Loucy (cell line): ENCODE results near the gene LZTS3.

ENCODE experiments used
- H2AFZ ChIP-seq: fragments of 200-600 bp; sonication (generic); 2 replicates; pipeline ENCODE4 v1.6.0; 2016; ENCODE audit warnings: antibody characterized with exemption, mild to moderate bottlenecking, low read length, moderate library complexity
- H3F3A ChIP-seq: fragments of 200-600 bp; 2 replicates; pipeline ENCODE4 v1.6.0; 2016; ENCODE audit warnings: antibody characterized with exemption, low read depth, mild to moderate bottlenecking
- H3K27me3 ChIP-seq: fragments of 200-600 bp; sonication (generic); 2 replicates; pipeline ENCODE4 v1.6.1; 2014; ENCODE audit warnings: low read length, mild to moderate bottlenecking; ENCODE audit not compliant: insufficient read depth, poor library complexity, severe bottlenecking
- H3K36me3 ChIP-seq: fragments of 200-600 bp; sonication (generic); 2 replicates; pipeline ENCODE4 v1.6.1; 2016; ENCODE audit warnings: low read length; ENCODE audit not compliant: insufficient read depth
- H3K4me1 ChIP-seq: fragments of 200-600 bp; sonication (generic); 2 replicates; pipeline ENCODE4 v1.5.1; 2014; ENCODE audit warnings: low read length, mild to moderate bottlenecking; ENCODE audit not compliant: insufficient read depth, poor library complexity, severe bottlenecking
- H3K4me2 ChIP-seq: fragments of 200-600 bp; sonication (generic); 2 replicates; pipeline ENCODE4 v1.6.0; 2014; ENCODE audit warnings: antibody characterized with exemption, low read length, low read depth, mild to moderate bottlenecking; ENCODE audit not compliant: poor library complexity, severe bottlenecking
- H3K4me3 ChIP-seq: fragments of 200-600 bp; sonication (generic); 2 replicates; pipeline ENCODE4 v1.5.1; 2014; ENCODE audit warnings: low read length, mild to moderate bottlenecking, mixed read lengths; ENCODE audit not compliant: poor library complexity, severe bottlenecking
- H3K79me2 ChIP-seq: fragments of 200-600 bp; sonication (generic); 2 replicates; pipeline ENCODE4 v1.6.1; 2014; ENCODE audit warnings: low read length; ENCODE audit not compliant: insufficient read depth
- H3K9ac ChIP-seq: fragments of 200-600 bp; sonication (generic); 2 replicates; pipeline ENCODE4 v1.6.0; 2014; ENCODE audit warnings: mild to moderate bottlenecking, low read depth, low read length, moderate library complexity; ENCODE audit not compliant: poor library complexity, severe bottlenecking
- H3K9me2 ChIP-seq: fragments of 200-600 bp; sonication (generic); replicated peaks from 2 replicates; pipeline ENCODE4 v1.6.1; 2016; ENCODE audit warnings: low read depth, low read length, mixed read lengths
- H3K9me3 ChIP-seq: fragments of 200-600 bp; sonication (generic); 2 replicates; pipeline ENCODE4 v1.6.1; 2014; ENCODE audit warnings: mild to moderate bottlenecking, antibody characterized with exemption, low read length, low read depth; ENCODE audit not compliant: insufficient read depth
- H4K20me1 ChIP-seq: fragments of 200-600 bp; sonication (generic); 2 replicates; pipeline ENCODE4 v1.6.0; 2014; ENCODE audit warnings: antibody characterized with exemption, low read length, mild to moderate bottlenecking; ENCODE audit not compliant: insufficient read depth, poor library complexity, severe bottlenecking
- EZH2phosphoT487 ChIP-seq: fragments of 200-600 bp; IDR thresholded peaks from 2 replicates; pipeline ENCODE4 v1.6.1; 2018; ENCODE audit warnings: antibody characterized with exemption, mild to moderate bottlenecking, moderate library complexity, borderline replicate concordance
- TF ChIP-seq, protein P1 (sequence below): fragments of 200-600 bp; sonication (generic); conservative IDR thresholded peaks from 2 replicates; pipeline ENCODE4 v1.5.1; 2014; ENCODE audit warnings: mild to moderate bottlenecking, antibody characterized with exemption, low read length

LZTS3 gene

DNA sequence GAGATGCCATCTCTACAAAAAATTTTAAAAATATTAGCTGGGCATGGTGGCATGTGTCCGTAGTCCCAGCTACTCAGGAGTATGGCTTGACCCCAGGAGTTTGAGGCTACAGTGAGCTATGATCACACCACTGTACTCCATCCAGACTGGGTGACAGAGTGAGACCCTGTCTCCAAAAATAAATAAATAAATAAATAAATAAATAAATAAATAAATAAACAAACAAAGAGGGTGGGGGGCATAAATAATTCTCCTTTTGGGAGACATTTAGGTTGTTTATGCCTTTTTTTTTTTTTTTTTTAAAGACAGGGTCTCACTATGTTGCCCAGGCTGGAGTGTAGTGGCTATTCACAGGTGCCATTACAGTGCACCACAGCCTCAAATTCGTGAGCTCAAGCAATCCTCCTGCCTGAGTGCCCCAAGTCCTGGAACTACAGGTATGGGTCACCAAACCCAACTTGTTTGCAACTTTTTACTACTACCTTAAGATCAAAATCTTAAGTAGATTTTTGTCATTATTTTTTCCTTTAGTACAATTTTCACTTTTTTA, 43.2 kb downstream of the LZTS3 start:
- H2AFZ ChIP-seq: no peak overlapping the region
- H3F3A ChIP-seq: no peaks in the 10 kb centered on the region
- H3K4me1 ChIP-seq: peaks cover 7% of the 10 kb centered on the region
- H3K4me3 ChIP-seq: no peak overlapping the region
- no peak overlapping the region for H3K4me2 ChIP-seq
- H3K79me2 ChIP-seq: no peaks in the 10 kb centered on the region
- H3K36me3 ChIP-seq: no peaks in the 10 kb centered on the region
- H3K9me3 ChIP-seq: no peaks in the 10 kb centered on the region
- no peaks in the 10 kb centered on the region for H3K9me2 ChIP-seq
- TF ChIP-seq, protein P1, sequence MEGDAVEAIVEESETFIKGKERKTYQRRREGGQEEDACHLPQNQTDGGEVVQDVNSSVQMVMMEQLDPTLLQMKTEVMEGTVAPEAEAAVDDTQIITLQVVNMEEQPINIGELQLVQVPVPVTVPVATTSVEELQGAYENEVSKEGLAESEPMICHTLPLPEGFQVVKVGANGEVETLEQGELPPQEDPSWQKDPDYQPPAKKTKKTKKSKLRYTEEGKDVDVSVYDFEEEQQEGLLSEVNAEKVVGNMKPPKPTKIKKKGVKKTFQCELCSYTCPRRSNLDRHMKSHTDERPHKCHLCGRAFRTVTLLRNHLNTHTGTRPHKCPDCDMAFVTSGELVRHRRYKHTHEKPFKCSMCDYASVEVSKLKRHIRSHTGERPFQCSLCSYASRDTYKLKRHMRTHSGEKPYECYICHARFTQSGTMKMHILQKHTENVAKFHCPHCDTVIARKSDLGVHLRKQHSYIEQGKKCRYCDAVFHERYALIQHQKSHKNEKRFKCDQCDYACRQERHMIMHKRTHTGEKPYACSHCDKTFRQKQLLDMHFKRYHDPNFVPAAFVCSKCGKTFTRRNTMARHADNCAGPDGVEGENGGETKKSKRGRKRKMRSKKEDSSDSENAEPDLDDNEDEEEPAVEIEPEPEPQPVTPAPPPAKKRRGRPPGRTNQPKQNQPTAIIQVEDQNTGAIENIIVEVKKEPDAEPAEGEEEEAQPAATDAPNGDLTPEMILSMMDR: no peak
- no peak for TF ChIP-seq EZH2phosphoT487
- no peaks in the 10 kb centered on the region for H3K27me3 ChIP-seq
- H4K20me1 ChIP-seq: no peaks in the 10 kb centered on the region
- no peak overlapping the region for H3K9ac ChIP-seq

DNA sequence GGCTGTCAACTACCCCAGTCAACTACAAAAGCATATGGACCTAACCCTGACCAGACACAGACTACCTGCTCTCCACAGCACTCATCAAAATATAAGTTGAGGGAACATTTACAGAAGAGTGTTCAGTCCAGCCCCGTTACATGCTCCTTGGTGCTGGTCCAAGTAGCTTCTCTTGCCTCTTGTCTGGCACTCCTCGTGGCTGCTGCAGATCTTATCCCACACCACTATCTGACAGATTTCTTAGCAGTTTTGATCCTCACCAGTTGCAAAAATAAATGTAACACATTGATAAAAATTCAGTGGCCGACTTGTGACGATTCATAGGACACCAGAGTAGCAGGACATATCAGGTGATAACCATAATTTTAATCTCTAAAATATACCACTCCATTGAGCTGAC, 44.3 kb downstream of the LZTS3 start:
- TF ChIP-seq, protein P1: no peak
- no peak for TF ChIP-seq EZH2phosphoT487
- Histone ChIP-seq H2AFZ (no peak overlapping the region), H3K4me2 (no peak overlapping the region), H3K9me2 (no peaks in the 10 kb centered on the region), H3K79me2 (no peaks in the 10 kb centered on the region), H3K9me3 (no peaks in the 10 kb centered on the region), H3K36me3 (no peaks in the 10 kb centered on the region), H3F3A (no peaks in the 10 kb centered on the region), H3K4me1 (peaks cover 7% of the 10 kb centered on the region), H3K27me3 (no peaks in the 10 kb centered on the region), H3K4me3 (no peak overlapping the region), H3K9ac (no peak overlapping the region), H4K20me1 (no peaks in the 10 kb centered on the region)

DNA sequence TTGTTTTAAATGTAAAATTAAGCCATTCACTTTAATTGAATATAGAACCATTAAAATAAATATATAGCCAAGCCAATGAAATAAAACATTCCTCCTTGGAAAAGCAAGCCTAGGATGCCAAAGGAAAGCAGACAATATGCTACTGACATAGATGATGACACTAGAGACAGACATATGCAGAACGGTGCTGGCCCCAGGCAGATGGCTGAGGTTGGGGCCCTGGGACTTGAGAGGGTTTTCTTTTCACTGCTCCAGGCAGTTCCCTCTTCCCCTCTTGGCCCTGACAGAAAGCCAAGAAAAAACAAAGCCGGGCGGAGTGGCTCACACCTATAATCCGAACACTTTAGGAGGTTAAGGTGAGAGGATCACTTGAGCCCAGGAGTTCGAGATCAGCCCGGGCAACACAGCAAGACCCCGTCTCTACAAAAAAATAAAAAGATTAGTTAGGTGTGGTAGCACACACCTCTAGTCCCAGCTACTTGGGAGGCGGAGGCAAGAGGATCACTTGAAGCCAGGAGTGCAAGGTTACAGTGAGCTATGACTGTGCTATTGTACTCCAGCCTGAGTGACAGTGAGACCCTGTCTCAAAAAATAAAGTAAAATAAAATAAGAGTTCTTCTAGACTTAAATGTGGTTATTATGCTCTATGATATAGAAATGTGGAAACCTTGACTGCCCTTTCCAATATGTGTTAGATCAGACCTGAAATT, 44.9 kb downstream of the LZTS3 start:
- Histone ChIP-seq H3K9me2 (no peaks in the 10 kb centered on the region), H3K9ac (no peak overlapping the region), H2AFZ (no peak overlapping the region), H3K27me3 (no peaks in the 10 kb centered on the region), H3K9me3 (no peaks in the 10 kb centered on the region), H3K4me3 (no peak overlapping the region), H3F3A (no peaks in the 10 kb centered on the region), H4K20me1 (no peaks in the 10 kb centered on the region), H3K79me2 (no peaks in the 10 kb centered on the region), H3K36me3 (no peaks in the 10 kb centered on the region), H3K4me2 (no peak overlapping the region), H3K4me1 (peaks cover 7% of the 10 kb centered on the region)
- TF ChIP-seq, protein P1: no peak
- TF ChIP-seq EZH2phosphoT487: no peak
